NCI-H2227 (cell line): ENCODE measurements around the gene MESD.

ENCODE experiments used
- DNase-seq: peaks from one replicate; lab custom pipeline; 2025; ENCODE audit not compliant: unreplicated experiment; lab: John Stamatoyannopoulos, UW

The MESD gene

DNA sequence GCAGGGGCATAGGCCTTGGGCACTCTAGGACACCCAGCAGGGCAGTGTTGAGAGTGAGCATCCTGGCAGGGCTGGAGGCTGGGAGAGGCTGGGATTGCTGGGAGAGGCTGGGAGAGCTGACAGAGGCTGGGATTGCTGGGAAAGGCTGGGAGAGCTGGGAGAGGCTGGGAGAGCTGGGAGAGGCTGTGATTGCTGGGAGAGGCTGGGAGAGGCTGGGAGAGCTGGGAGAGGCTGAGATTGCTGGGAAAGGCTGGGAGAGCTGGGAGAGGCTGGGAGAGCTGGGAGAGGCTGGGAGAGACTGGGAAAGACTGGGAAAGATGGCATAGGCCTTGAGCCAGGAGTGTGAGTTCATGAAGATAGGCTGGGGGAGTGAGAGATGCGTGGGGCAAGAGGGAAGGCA, 77.8 kb downstream of the MESD start:
- DNase-seq, result no peak

DNA sequence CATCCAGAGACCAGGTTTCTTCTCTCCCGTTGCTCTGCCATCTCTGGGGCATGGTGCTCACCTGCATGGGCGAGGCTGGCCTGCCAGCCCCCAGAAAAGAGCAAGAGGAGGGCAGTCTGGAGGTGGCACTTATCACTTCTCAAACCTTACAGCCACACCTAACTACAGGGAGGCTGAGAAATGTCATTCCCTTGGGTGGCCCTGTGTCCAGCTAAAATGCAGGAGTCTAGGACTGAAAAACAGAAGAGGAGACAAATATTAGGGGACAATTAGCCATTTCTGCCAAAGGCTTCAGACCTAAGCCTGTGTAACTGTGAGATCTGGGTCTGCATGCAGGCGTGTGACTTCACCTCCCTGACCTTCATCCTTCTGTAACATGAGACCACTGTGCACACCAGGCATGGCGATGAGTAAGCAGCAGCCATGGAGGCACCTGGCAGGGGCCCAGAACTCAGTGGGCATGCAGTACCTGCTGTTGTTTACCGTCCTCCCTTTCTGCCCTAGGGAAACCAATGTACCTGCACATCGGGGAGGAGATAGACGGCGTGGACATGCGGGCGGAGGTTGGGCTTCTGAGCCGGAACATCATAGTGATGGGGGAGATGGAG, 83.4 kb downstream of the MESD start:
- DNase-seq, result no peak

DNA sequence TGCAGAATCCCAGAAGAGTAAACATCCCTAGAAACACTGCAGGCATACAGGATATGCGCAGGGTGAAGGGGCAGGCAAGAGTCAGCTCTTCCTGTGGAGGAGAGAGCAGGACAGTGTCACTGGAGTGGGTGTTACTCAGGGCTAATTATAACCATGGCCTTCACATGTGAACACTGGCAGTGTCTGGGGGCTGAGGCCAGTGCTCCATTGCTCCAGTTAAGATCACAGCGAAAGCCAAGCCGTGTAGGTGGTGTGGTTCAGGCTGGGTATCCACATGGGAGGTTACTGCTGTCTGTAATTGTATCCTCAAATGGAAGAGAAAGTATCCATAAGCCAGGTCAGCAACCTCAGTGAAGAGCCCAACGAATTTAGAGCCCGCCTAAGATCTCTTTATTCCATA, 84.6 kb downstream of the MESD start:
- no peak for DNase-seq

DNA sequence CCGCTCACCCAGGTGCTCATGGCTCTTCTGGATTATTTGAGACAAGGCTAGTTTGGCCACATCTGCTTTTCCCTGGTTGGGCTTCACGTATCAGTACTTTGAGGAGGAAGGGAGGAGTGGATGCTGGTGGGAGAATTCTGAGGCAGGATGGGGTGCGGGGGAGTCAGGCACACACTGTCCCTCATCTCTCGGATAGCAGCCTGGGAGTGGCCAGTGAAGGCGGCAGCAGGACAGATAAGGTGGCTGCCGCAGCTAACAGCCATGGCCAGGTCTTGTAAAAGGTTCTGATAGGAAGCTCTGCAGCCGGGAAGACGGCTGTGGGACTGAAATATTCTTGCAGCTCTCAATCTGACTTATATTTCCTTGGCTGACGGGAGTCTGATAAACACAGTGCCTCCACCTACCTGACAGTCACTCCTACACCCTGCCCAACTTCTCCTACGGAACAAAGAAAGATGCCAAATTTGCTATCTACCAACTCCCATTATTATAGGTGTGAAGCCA, 87.3 kb downstream of the MESD start:
- no peak for DNase-seq

DNA sequence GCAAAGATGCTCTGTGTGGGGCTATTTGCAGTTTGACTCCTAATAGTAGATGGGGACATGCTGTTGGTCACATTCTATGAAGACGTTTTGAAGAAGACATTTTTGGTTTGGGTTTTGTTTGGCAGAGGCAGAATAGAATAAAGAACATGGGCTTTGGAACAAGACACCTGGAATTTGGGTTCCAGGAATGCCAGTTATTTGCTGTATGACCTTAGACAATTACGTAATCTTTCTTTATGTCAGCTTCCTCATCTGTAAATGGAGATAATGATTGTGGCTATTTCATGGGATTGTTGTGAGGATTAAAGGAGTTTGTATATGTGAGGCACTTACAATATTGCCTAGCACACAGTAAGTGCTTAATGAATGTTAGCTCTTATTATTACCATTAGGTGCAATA, 91.6 kb downstream of the MESD start:
- DNase-seq, result no peak
